ENCODE measurements around the gene LSS. TPM values are rescaled to one million over a fixed set of nuclear protein-coding genes. Genes with fewer than 3 reads are reported as not detected.
"Not testable (repeated sequence)": the region's sequence is repeated elsewhere in the genome, so short reads cannot be mapped to it uniquely, and the experiment has no call there.

The LSS gene
- total RNA-seq, 1 donor from 2014 or later: 83.2 TPM

DNA sequence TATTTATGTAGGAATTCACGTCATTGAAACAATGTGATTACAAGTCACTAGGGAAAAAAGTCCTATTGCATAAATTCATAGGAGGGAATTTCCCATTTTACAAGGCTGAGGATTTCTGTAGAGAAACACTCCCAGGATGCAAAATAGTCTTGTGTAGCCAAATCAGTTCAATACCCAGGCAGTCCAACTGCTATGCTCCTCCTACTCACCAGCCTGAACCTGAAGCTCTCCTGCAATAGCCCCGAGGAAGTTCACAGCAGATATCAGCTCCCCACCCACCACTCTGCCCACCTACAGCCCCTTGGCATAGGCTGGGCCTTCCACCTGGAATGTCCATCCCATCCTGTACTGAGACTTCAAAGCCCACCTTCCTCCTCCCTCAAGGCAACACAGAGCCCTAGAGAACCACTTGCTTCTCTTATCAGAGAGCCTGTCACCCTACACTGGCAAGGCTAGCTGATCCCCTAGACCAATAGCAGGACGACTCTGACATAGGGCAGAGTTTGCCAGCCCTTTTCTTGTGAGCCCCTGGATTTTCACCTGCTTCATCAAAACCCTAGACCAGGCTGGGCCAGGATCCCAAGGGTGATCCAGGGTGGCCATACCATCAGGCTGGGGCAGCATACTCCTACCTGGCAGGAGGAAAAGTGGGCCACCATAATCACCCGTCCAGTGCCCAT, 1.5 kb downstream of the LSS start:
- Mint-ChIP-seq H3K4me1 (ENCODE audit: low read depth, unreplicated experiment) (peaks cover 28% of the 10 kb centered on the region), H3K4me3 (ENCODE audit: unreplicated experiment) (peak overlapping the region; percentile 88), H3K27ac (ENCODE audit: unreplicated experiment) (peak overlapping the region; percentile 85), H3K9me3 (ENCODE audit: unreplicated experiment) (no peaks in the 10 kb centered on the region), H3K27me3 (ENCODE audit: low read depth, unreplicated experiment) (no peaks in the 10 kb centered on the region), H3K36me3 (ENCODE audit: low read depth, unreplicated experiment) (peaks cover 12% of the 10 kb centered on the region)
- no peak for FAIRE-seq
- Histone ChIP-seq H3K9ac (ENCODE audit: low read length) (peak overlapping the region; percentile 84), H3K4me2 (ENCODE audit: low read length) (peak overlapping the region; percentile 92), H3K27ac (ENCODE audit: low read depth, low read length) (no peak overlapping the region), H4K20me1 (ENCODE audit: insufficient read depth, low read length) (peaks cover 49% of the 10 kb centered on the region), H3K36me3 (ENCODE audit: insufficient read depth, low read length) (peaks cover 5% of the 10 kb centered on the region), H3K4me3 (ENCODE audit: insufficient read depth, low read depth, low read length) (peak overlapping the region; percentile 89), H2AFZ (ENCODE audit: low read depth, low read length) (no peak overlapping the region), H3K4me1 (ENCODE audit: insufficient read depth, low read length) (peaks cover 22% of the 10 kb centered on the region), H3K79me2 (ENCODE audit: insufficient read depth, low read length) (peaks cover 52% of the 10 kb centered on the region), H3K27me3 (ENCODE audit: insufficient read depth, low read length) (no peaks in the 10 kb centered on the region), H3K9me3 (ENCODE audit: insufficient read depth, low read depth, low read length) (no peaks in the 10 kb centered on the region)
- peak; percentile 35 for DNase-seq (ENCODE audit: low read depth)
- no peak for TF ChIP-seq EZH2 (IDR thresholded peaks at IDR 0.05; ENCODE audit: insufficient read depth, low read length)

DNA sequence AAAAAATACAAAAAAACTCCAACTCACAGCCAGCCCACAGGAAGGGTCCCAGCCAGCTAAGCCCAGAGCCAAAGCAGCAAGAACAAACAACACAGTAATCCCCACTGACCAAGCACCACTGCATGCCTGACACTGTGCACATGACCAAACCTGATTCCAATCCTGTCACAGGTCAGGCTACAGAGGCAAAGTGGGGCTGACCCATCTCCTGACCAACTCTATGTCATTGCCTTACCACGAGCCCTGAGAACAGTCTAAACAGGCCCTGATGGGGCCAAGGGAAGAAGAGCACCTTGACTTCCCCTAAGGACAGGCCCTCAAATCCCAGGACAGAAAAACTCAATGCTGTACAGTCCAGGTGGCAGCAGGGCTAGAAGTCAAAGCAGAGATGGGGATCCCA, 2.4 kb downstream of the LSS start:
- Histone ChIP-seq H4K20me1 (ENCODE audit: insufficient read depth, low read length) (peaks cover 58% of the 10 kb centered on the region), H3K79me2 (ENCODE audit: insufficient read depth, low read length) (peaks cover 56% of the 10 kb centered on the region), H3K4me1 (ENCODE audit: insufficient read depth, low read length) (peaks cover 22% of the 10 kb centered on the region), H3K9ac (ENCODE audit: low read length) (no peak overlapping the region), H2AFZ (ENCODE audit: low read depth, low read length) (no peak overlapping the region), H3K4me2 (ENCODE audit: low read length) (peak overlapping the region; percentile 92), H3K27ac (ENCODE audit: low read depth, low read length) (no peak overlapping the region), H3K9me3 (ENCODE audit: insufficient read depth, low read depth, low read length) (no peaks in the 10 kb centered on the region), H3K36me3 (ENCODE audit: insufficient read depth, low read length) (no peaks in the 10 kb centered on the region), H3K27me3 (ENCODE audit: insufficient read depth, low read length) (no peaks in the 10 kb centered on the region), H3K4me3 (ENCODE audit: insufficient read depth, low read depth, low read length) (no peak overlapping the region)
- Mint-ChIP-seq H3K9me3 (ENCODE audit: unreplicated experiment) (no peaks in the 10 kb centered on the region), H3K36me3 (ENCODE audit: low read depth, unreplicated experiment) (peaks cover 14% of the 10 kb centered on the region), H3K27me3 (ENCODE audit: low read depth, unreplicated experiment) (no peaks in the 10 kb centered on the region), H3K27ac (ENCODE audit: unreplicated experiment) (no peak overlapping the region), H3K4me3 (ENCODE audit: unreplicated experiment) (peak overlapping the region; percentile 88), H3K4me1 (ENCODE audit: low read depth, unreplicated experiment) (peaks cover 28% of the 10 kb centered on the region)
- DNase-seq (ENCODE audit: low read depth) (no peak), FAIRE-seq (no peak)
- TF ChIP-seq CTCF (IDR thresholded peaks at IDR 0.05; ENCODE audit: insufficient read depth, low read depth, low read length) (no peak), EZH2 (IDR thresholded peaks at IDR 0.05; ENCODE audit: insufficient read depth, low read length) (no peak)

- not testable (repeated sequence) for H3K9ac ChIP-seq (ENCODE audit: low read length); H3K4me3 Mint-ChIP-seq (ENCODE audit: unreplicated experiment); H3K4me2 ChIP-seq (ENCODE audit: low read length); H3K36me3 ChIP-seq (ENCODE audit: insufficient read depth, low read length); H3K9me3 ChIP-seq (ENCODE audit: insufficient read depth, low read depth, low read length); H3K27ac ChIP-seq (ENCODE audit: low read depth, low read length); DNase-seq (ENCODE audit: low read depth); H3K9me3 Mint-ChIP-seq (ENCODE audit: unreplicated experiment); H3K4me3 ChIP-seq (ENCODE audit: insufficient read depth, low read depth, low read length); H3K27ac Mint-ChIP-seq (ENCODE audit: unreplicated experiment); H2AFZ ChIP-seq (ENCODE audit: low read depth, low read length); H3K27me3 ChIP-seq (ENCODE audit: insufficient read depth, low read length); H3K27me3 Mint-ChIP-seq (ENCODE audit: low read depth, unreplicated experiment); FAIRE-seq
- Histone ChIP-seq H3K79me2 (ENCODE audit: insufficient read depth, low read length) (peaks cover 60% of the 10 kb centered on the region), H4K20me1 (ENCODE audit: insufficient read depth, low read length) (peaks cover 80% of the 10 kb centered on the region), H3K4me1 (ENCODE audit: insufficient read depth, low read length) (peaks cover 16% of the 10 kb centered on the region)
- Mint-ChIP-seq H3K4me1 (ENCODE audit: low read depth, unreplicated experiment) (peaks cover 20% of the 10 kb centered on the region), H3K36me3 (ENCODE audit: low read depth, unreplicated experiment) (peaks cover 18% of the 10 kb centered on the region)
Measured at GRCh38 chr21:46223661-46224060, 4.9 kb downstream of the LSS start.

All from astrocyte (in vitro differentiated cells and primary cell).